H1 (cell line): ENCODE data around the gene OTC. TPM values are rescaled to one million over a fixed set of nuclear protein-coding genes. Genes with fewer than 3 reads are reported as not detected.

Experiments used
- CTCF ChIA-PET: fragments of 300-600 bp; sonication (Branson Sonifier 250); formaldehyde crosslinking; loops from one replicate; lab custom pipeline; 2021; ENCODE audit not compliant: partially characterized antibody; lab: Charles Lee
- POLR2A ChIA-PET: fragments of 300-600 bp; sonication (Branson Sonifier 250); formaldehyde crosslinking; loops from one replicate; lab custom pipeline; 2021; ENCODE audit warnings: inconsistent platforms; ENCODE audit not compliant: partially characterized antibody; lab: Charles Lee
- DNase-seq, 2 experiments: peaks; one replicate each; pipeline versions ENCODE4 v3.0.0 to v3.0.0-alpha.2; 2010 to 2022; ENCODE audit warnings: low spot score in 2 of 2, low read depth in 1 of 2, mixed read lengths in 1 of 2
- FAIRE-seq: peaks from 2 replicates; lab custom pipeline; 2011; peaks lifted over from hg19 to GRCh38; lab: Jason Lieb, UNC
- H2AFZ ChIP-seq: 2 replicates; pipeline ENCODE4 v1.8.1; 2012; ENCODE audit warnings: low read length, inconsistent platforms
- H2AK5ac ChIP-seq: 2 replicates; pipeline ENCODE4 v1.6.1; 2013; ENCODE audit warnings: low read depth, low read length
- H2BK120ac ChIP-seq: replicated peaks from 2 replicates; pipeline ENCODE3; 2013; ENCODE audit warnings: low read depth, low read length, inconsistent platforms
- H2BK12ac ChIP-seq: 2 replicates; pipeline ENCODE4 v1.6.1; 2013; ENCODE audit warnings: low read depth, low read length
- H2BK15ac ChIP-seq: 2 replicates; pipeline ENCODE4 v1.6.1; 2013; ENCODE audit warnings: low read length
- H2BK20ac ChIP-seq: 2 replicates; pipeline ENCODE4 v1.6.1; 2013; ENCODE audit warnings: low read length
- H2BK5ac ChIP-seq: 2 replicates; pipeline ENCODE4 v1.6.1; 2013; ENCODE audit warnings: low read depth, low read length
- H3K14ac ChIP-seq: 2 replicates; pipeline ENCODE4 v1.6.1; 2013; ENCODE audit warnings: inconsistent platforms; ENCODE audit not compliant: insufficient read length
- H3K18ac ChIP-seq: 2 replicates; pipeline ENCODE4 v1.6.1; 2013; ENCODE audit warnings: low read length; ENCODE audit errors: extremely low read depth
- H3K23ac ChIP-seq: 2 replicates; pipeline ENCODE4 v1.6.1; 2013; ENCODE audit warnings: inconsistent platforms; ENCODE audit not compliant: insufficient read length
- H3K23me2 ChIP-seq: 2 replicates; pipeline ENCODE4 v1.6.1; 2013; ENCODE audit warnings: low read depth, low read length
- H3K27ac ChIP-seq: 2 replicates; pipeline ENCODE4 v1.6.1; 2011; ENCODE audit warnings: low read depth, low read length, inconsistent platforms
- H3K27me3 ChIP-seq, 4 experiments: replicated peaks in 1 of 4; 1 replicate in 1 of 4; 2 replicates in 3 of 4; pipeline versions ENCODE4 v1.6.1 to v1.8.1; 2011 to 2013; ENCODE audit warnings: low read length in 3 of 4, mild to moderate bottlenecking in 3 of 4, inconsistent platforms in 2 of 4, mixed read lengths in 2 of 4, moderate library complexity in 1 of 4; ENCODE audit not compliant: control insufficient read depth in 3 of 4, insufficient read depth in 3 of 4; ENCODE audit errors: extremely low read depth in 1 of 4
- H3K36me3 ChIP-seq, 4 experiments: 2 replicates each; pipeline versions ENCODE4 v1.6.1 to v1.8.1; 2011 to 2013; ENCODE audit warnings: mild to moderate bottlenecking in 4 of 4, low read length in 3 of 4, moderate library complexity in 2 of 4, control low read depth in 1 of 4, inconsistent platforms in 1 of 4; ENCODE audit not compliant: insufficient read depth in 4 of 4, control insufficient read depth in 2 of 4
- H3K4ac ChIP-seq: replicated peaks from 2 replicates; pipeline ENCODE3; 2013; ENCODE audit warnings: low read length, low read depth, mixed read lengths, inconsistent platforms; ENCODE audit not compliant: insufficient read length
- H3K4me1 ChIP-seq, 4 experiments: replicated peaks in 1 of 4; 1 replicate in 1 of 4; 2 replicates in 3 of 4; pipeline versions ENCODE4 v1.6.1 to v1.8.1; 2011 to 2013; ENCODE audit warnings: low read length in 3 of 4, inconsistent platforms in 2 of 4, mixed read lengths in 1 of 4; ENCODE audit not compliant: insufficient read depth in 4 of 4, control insufficient read depth in 3 of 4
- H3K4me2 ChIP-seq, 2 experiments: 2 replicates each; pipeline versions ENCODE4 v1.6.1 to v1.8.1; 2011 to 2013; ENCODE audit warnings: low read depth in 2 of 2, low read length in 2 of 2, control low read depth in 1 of 2, inconsistent platforms in 1 of 2, mild to moderate bottlenecking in 1 of 2; ENCODE audit not compliant: insufficient read depth in 1 of 2
- H3K4me3 ChIP-seq, 4 experiments: fragments of 200-600, 300-600 bp in 1 of 4; sonication (generic), shearing (Covaris generic), sonication (Bioruptor Twin) in 1 of 4; 2 replicates each; pipeline versions ENCODE4 v1.5.1 to v1.8.1; 2011 to 2016; ENCODE audit warnings: low read length in 4 of 4, low read depth in 3 of 4, control low read depth in 2 of 4, inconsistent platforms in 2 of 4, mild to moderate bottlenecking in 2 of 4, mixed read lengths in 1 of 4, moderate library complexity in 1 of 4; ENCODE audit not compliant: insufficient read depth in 2 of 4; ENCODE audit errors: extremely low read depth in 1 of 4
- H3K56ac ChIP-seq: replicated peaks from 2 replicates; pipeline ENCODE3; 2013; ENCODE audit warnings: low read depth, mild to moderate bottlenecking, mixed read lengths, low read length, inconsistent platforms; ENCODE audit not compliant: insufficient read length
- H3K79me1 ChIP-seq: 2 replicates; pipeline ENCODE4 v1.6.1; 2013; ENCODE audit warnings: low read depth, low read length, control low read depth
- H3K79me2 ChIP-seq, 2 experiments: 2 replicates each; pipeline versions ENCODE4 v1.6.1 to v1.8.1; 2012 to 2013; ENCODE audit warnings: low read length in 2 of 2, mild to moderate bottlenecking in 2 of 2, inconsistent platforms in 1 of 2; ENCODE audit not compliant: insufficient read depth in 2 of 2, control insufficient read depth in 1 of 2
- H3K9ac ChIP-seq, 4 experiments: replicated peaks in 1 of 4; 1 replicate in 1 of 4; 2 replicates in 3 of 4; pipeline versions ENCODE4 v1.6.1 to v1.8.1; 2011 to 2013; ENCODE audit warnings: low read depth in 3 of 4, low read length in 3 of 4, control low read depth in 2 of 4, mild to moderate bottlenecking in 2 of 4, moderate library complexity in 2 of 4, inconsistent platforms in 1 of 4; ENCODE audit errors: extremely low read depth in 1 of 4
- H3K9me3 ChIP-seq, 2 experiments: 2 replicates each; pipeline versions ENCODE4 v1.6.1 to v1.8.1; 2012 to 2013; ENCODE audit warnings: mild to moderate bottlenecking in 2 of 2, moderate library complexity in 2 of 2, control low read depth in 1 of 2, inconsistent platforms in 1 of 2, low read depth in 1 of 2, low read length in 1 of 2, mixed read lengths in 1 of 2; ENCODE audit not compliant: insufficient read depth in 2 of 2
- H4K20me1 ChIP-seq, 2 experiments: replicated peaks in 1 of 2; 2 replicates each; pipeline versions ENCODE3 to v1.8.1; 2011 to 2013; ENCODE audit warnings: inconsistent platforms in 2 of 2, low read length in 2 of 2, mild to moderate bottlenecking in 1 of 2; ENCODE audit not compliant: insufficient read depth in 2 of 2, control insufficient read depth in 1 of 2
- H4K5ac ChIP-seq: 2 replicates; pipeline ENCODE4 v1.6.1; 2013; ENCODE audit warnings: low read length, low read depth, mixed read lengths, inconsistent platforms; ENCODE audit not compliant: insufficient read length
- H4K8ac ChIP-seq: 2 replicates; pipeline ENCODE4 v1.8.0; 2013; ENCODE audit warnings: mild to moderate bottlenecking, moderate library complexity, low read length, inconsistent platforms; ENCODE audit not compliant: insufficient read depth; ENCODE audit errors: extremely low read depth
- H4K91ac ChIP-seq: replicated peaks from 2 replicates; pipeline ENCODE3; 2013; ENCODE audit warnings: low read length, mixed read lengths, inconsistent platforms; ENCODE audit not compliant: insufficient read length
- CHD1 ChIP-seq: IDR thresholded peaks from 2 replicates; pipeline ENCODE4 v1.6.1; 2012; ENCODE audit warnings: low read depth, low read length, improper control_type of control experiment
- CTBP2 ChIP-seq: IDR thresholded peaks from 2 replicates; pipeline ENCODE4 v1.7.0; 2011; ENCODE audit warnings: borderline replicate concordance, mild to moderate bottlenecking, moderate library complexity, mixed read lengths, low read length; ENCODE audit not compliant: insufficient read depth, insufficient read length
- HDAC2 ChIP-seq, 2 experiments: fragments of 300-600 bp in 1 of 2; sonication (generic) in 1 of 2; IDR thresholded peaks; 2 replicates each; pipeline ENCODE4 v1.6.1; 2011 to 2012; ENCODE audit warnings: low read depth in 2 of 2, low read length in 2 of 2, mild to moderate bottlenecking in 2 of 2, moderate library complexity in 2 of 2, borderline replicate concordance in 1 of 2, inconsistent platforms in 1 of 2
- JUN ChIP-seq: IDR thresholded peaks from 2 replicates; pipeline ENCODE4 v1.6.1; 2011; ENCODE audit warnings: low read depth, mild to moderate bottlenecking, improper control_type of control experiment, low read length
- JUND ChIP-seq: IDR thresholded peaks from 2 replicates; pipeline ENCODE4 v1.6.1; 2011; ENCODE audit warnings: mild to moderate bottlenecking, improper control_type of control experiment, low read length
- KDM4A ChIP-seq: IDR thresholded peaks from one replicate; pipeline ENCODE4 v1.7.1; 2012; ENCODE audit warnings: low read depth, mild to moderate bottlenecking, moderate library complexity, low read length, inconsistent platforms; ENCODE audit not compliant: severe bottlenecking
- RXRA ChIP-seq: IDR thresholded peaks from 2 replicates; pipeline ENCODE4 v1.6.1; 2011; ENCODE audit warnings: low read depth, mild to moderate bottlenecking, low read length, moderate library complexity; ENCODE audit not compliant: insufficient read depth
- SP4 ChIP-seq: IDR thresholded peaks from 2 replicates; pipeline ENCODE4 v1.6.1; 2012; ENCODE audit warnings: low read length, inconsistent platforms
- ZNF274 ChIP-seq: IDR thresholded peaks from 2 replicates; pipeline ENCODE4 v1.7.0; 2012; ENCODE audit warnings: low read length, borderline replicate concordance; ENCODE audit errors: extremely low read depth
- WGBS, 2 experiments: shearing (Covaris generic) in 1 of 2; methylation state at CpG; one replicate each; pipeline versions ENCODE4 v1.1.6 to v1.1.7; 2013 to 2015; ENCODE audit warnings: low lambda C conversion rate in 2 of 2, mixed read lengths in 2 of 2, inconsistent platforms in 1 of 2, low coverage in 1 of 2, missing lambda C conversion rate in 1 of 2; ENCODE audit not compliant: insufficient replicate concordance in 2 of 2, insufficient coverage in 1 of 2, insufficient read length in 1 of 2; ENCODE audit errors: extremely low coverage in 1 of 2, missing lambda C conversion rate in 1 of 2; 5-methylcytosine and 5-hydroxymethylcytosine counted together
- polyA plus RNA-seq, 7 experiments: library from polyadenylated mRNA; depleted of rRNA in 3 of 7; stranded (reverse) in 5 of 7; unstranded in 2 of 7; fragments of >200 nt in 5 of 7; fragments of 200-250 nt in 2 of 7; gene quantifications; 1 replicate in 5 of 7; 2 replicates in 1 of 7; 4 replicates in 1 of 7; pipeline versions ENCODE4 v1.2.1 to v1.2.3, GENCODE V29; 2011 to 2013; ENCODE audit warnings: missing spikeins in 2 of 7, mixed read lengths in 2 of 7
- total RNA-seq: library from RNA; stranded (reverse); fragmentation: NEBNext Ultra II Directional; extraction: Animal tissue kit (Norgen Biotek cat#: 25700); gene quantifications from 2 replicates; pipeline ENCODE4 v1.2.1, GENCODE V29; 2021
- TF ChIP-seq, protein P1 (sequence below): IDR thresholded peaks from 2 replicates; pipeline ENCODE4 v1.6.1; 2012; ENCODE audit warnings: inconsistent platforms

Gene OTC
- total and polyA plus RNA-seq, 2 of the 8 experiments (the other 6 are each of a cell fraction or from before 2014, with no cell fraction given), result not detected

DNA sequence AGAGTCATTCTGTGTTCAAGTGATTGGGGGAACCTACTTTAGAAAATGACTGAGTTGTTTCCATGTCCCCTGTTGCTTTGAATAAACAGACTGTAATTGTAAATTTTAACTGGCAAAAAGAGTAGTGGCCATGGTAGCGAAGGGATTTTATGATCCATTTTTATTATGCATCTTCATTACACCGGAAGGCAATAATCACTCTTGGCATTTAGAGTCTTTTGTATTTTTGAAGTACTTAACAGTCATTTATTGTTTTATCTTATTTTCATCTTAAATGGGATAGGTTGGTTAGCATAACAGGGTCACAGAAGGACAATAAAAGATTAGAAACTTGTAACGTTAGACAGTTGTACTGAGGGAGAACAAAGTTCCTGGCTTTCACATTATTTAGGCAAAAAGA lies 11.0 kb upstream of the OTC start:
- no peak for DNase-seq
- no peak overlapping the region for H3K4me3 ChIP-seq
- no peak overlapping the region for H3K18ac ChIP-seq
- no peaks in the 10 kb centered on the region for H3K9me3 ChIP-seq
- no peak overlapping the region for H3K9ac ChIP-seq
- H3K23me2 ChIP-seq, result no peaks in the 10 kb centered on the region
- no peak overlapping the region for H2BK120ac ChIP-seq
- H2AK5ac ChIP-seq, result no peak overlapping the region
- FAIRE-seq, result no peak
- H4K20me1 ChIP-seq, result no peaks in the 10 kb centered on the region
- no peak overlapping the region for H3K4me2 ChIP-seq
- no peak overlapping the region for H2BK20ac ChIP-seq
- no peaks in the 10 kb centered on the region for H3K4me1 ChIP-seq
- H4K8ac ChIP-seq, result no peak overlapping the region
- H3K56ac ChIP-seq, result no peak overlapping the region
- H3K23ac ChIP-seq, result no peak overlapping the region
- no peak overlapping the region for H4K91ac ChIP-seq
- no peaks in the 10 kb centered on the region for H3K27me3 ChIP-seq
- no peak overlapping the region for H2BK12ac ChIP-seq
- no peaks in the 10 kb centered on the region for H3K79me2 ChIP-seq
- no peak overlapping the region for H4K5ac ChIP-seq
- H3K27ac ChIP-seq, result no peak overlapping the region
- no peak overlapping the region for H2BK15ac ChIP-seq
- no peak overlapping the region for H2AFZ ChIP-seq
- H2BK5ac ChIP-seq, result no peak overlapping the region
- TF ChIP-seq ZNF274 (no peak), RXRA (no peak), CHD1 (no peak), KDM4A (no peak), JUN (no peak), CTBP2 (no peak), HDAC2 (IDR thresholded peaks at IDR 0.05; ENCODE audit: borderline replicate concordance in 1 of 2, low read depth in 2 of 2, low read length in 2 of 2) (no peak), SP4 (no peak), JUND (no peak)
- TF ChIP-seq, protein P1, sequence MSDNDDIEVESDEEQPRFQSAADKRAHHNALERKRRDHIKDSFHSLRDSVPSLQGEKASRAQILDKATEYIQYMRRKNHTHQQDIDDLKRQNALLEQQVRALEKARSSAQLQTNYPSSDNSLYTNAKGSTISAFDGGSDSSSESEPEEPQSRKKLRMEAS, result no peak
- no peaks in the 10 kb centered on the region for H3K36me3 ChIP-seq
- H3K14ac ChIP-seq, result no peak overlapping the region
- CTCF ChIA-PET, result no interaction called here
- no peaks in the 10 kb centered on the region for H3K79me1 ChIP-seq
- 89% methylated on average over 3 of the region's 3 CpGs; no CpG with 5 or more reads in 1 of the 2 experiments for WGBS, 2 experiments
- H3K4ac ChIP-seq, result no peak overlapping the region
- POLR2A ChIA-PET, result no interaction called here
